Skeletal muscle cell (primary cell): Measurements from ENCODE around the gene PTPRN2.
"Not testable (repeated sequence)": the region's sequence is repeated elsewhere in the genome, so short reads cannot be mapped to it uniquely, and the experiment has no call there.

Experiments
- DNase-seq: peaks from one replicate; pipeline ENCODE4 v3.0.0-alpha.2; 2010; ENCODE audit warnings: low read depth
- H3K4me3 ChIP-seq: 2 replicates; pipeline ENCODE4 v1.5.1; 2011; ENCODE audit warnings: low read depth, mild to moderate bottlenecking, control low read depth, low read length, moderate library complexity

PTPRN2 gene

DNA sequence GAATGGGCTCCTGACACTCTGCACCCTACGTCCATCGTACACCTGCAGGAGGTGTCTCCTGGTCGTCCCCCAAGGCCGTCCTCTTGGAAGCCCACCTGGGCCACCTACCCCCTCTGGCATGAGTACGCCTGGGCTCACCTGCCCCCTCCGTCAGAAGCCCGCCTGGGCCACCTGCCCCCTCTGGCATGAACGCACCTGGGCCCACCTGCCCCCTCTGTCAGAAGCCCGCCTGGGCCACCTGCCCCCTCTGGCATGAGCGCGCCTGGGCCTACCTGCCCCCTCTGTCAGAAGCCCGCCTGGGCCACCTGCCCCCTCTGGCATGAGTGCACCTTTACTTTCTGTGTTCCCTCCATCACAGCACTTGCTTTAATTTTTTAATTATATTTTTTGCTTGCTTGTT lies 401.2 kb downstream of the PTPRN2 start:
- DNase-seq: no peak
- no peak overlapping the region for H3K4me3 ChIP-seq

DNA sequence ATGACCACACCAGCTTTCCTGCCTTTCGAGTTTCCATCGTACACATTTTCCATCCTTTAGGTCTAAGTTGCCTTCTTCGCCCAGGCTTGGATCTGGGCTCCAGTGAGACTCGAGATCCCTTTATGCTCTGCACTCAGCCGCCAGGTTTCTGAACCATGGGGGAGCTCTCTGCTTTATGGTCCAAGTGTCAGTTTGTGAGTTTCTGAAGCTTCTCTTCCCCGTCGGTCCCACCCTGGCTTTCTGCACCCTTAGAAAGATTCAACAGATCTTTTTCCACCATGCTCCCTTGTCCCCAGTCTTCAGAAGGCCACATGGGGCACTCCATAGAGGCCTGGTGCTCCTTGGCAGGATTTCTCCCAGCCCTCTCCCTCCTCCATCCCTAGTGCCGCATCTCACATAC lies 402.0 kb downstream of the PTPRN2 start:
- no peak for DNase-seq
- no peak overlapping the region for H3K4me3 ChIP-seq

DNA sequence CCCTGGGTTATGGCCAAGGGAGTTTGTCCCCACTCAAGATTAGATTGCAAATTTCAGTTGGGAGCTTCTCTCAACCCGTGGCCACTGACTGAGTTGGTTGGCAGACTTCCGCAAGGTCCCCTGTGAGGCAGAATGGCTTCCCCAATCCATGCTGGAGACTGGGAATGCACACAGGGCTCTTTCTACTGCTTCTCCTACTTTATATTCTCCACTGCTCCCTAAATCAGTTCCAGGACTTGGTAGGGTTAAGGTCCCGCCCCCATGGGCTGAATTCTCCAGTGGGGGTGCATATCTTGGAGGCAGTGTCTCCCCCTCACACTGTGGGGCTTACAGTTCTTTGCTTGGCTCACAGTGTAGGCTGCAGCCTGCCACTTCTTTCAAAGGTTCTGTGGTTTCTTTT lies 404.2 kb downstream of the PTPRN2 start:
- no peak for DNase-seq
- H3K4me3 ChIP-seq: no peak overlapping the region

- no peak for DNase-seq
- H3K4me3 ChIP-seq: no peak overlapping the region
Measured at GRCh38 chr7:158176561-158177173, 411.0 kb downstream of the PTPRN2 start.

- DNase-seq: no peak
- no peak overlapping the region for H3K4me3 ChIP-seq
Measured at GRCh38 chr7:158175779-158176178, 411.8 kb downstream of the PTPRN2 start.

- DNase-seq: no peak
- H3K4me3 ChIP-seq: no peak overlapping the region
Measured at GRCh38 chr7:158174947-158175346, 412.7 kb downstream of the PTPRN2 start.

GRCh38 chr7:158167373-158167772 lies 420.2 kb downstream of the PTPRN2 start:
- H3K4me3 ChIP-seq: no peak overlapping the region
- no peak for DNase-seq

- H3K4me3 ChIP-seq: no peak overlapping the region
Measured at GRCh38 chr7:158166386-158167340, 421.0 kb downstream of the PTPRN2 start.

GRCh38 chr7:158165711-158166110 lies 421.9 kb downstream of the PTPRN2 start:
- no peak overlapping the region for H3K4me3 ChIP-seq
- DNase-seq: no peak

More at GRCh38 chr7:158166386-158167340, 421.0 kb downstream of the PTPRN2 start:
- no peak for DNase-seq

DNA sequence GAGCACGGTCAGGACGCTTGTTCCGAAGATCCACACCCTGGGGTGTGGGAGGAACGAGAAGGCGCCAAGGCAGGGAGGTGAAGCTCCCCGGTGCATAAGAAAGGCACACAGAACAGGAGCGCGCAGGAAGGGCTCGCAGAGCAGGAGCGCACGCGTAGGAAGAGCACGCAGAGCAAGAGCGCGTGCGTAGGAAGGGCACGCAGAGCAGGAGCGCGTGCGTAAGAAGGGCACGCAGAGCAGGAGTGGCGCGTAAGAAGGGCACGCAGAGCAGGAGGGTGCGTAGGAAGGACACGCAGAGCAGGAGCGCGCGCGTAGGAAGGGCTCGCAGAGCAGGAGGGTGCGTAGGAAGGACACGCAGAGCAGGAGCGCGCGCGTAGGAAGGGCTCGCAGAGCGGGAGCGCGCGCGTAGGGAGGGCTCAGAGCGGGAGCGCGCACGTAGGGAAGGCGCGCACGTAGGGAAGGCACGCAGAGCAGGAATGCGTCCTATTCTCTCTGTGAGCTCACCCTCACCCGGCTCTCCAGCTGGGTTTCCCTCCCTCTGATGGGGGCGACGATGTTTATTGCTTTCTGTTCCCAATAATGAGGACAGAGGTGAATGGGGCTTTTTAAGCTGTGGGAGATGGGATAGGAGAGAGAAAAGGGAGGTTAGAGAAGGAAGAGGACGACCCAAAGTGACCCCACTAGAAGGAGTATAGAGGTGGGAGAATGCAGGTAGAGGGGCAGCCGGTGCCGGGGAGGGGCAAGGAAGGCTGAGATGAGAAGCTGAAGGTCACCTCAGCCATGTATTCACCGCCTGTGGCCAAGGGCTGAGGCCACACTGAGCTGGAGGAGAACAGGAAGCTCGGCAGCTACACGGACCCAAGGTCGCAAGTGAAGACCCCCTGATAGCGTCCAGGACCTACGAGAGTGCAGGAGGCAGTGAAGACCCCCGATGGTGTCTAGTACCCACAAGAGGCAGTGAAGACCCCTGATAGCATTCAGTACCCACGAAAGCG lies 423.2 kb downstream of the PTPRN2 start:
- DNase-seq: no peak
- no peak overlapping the region for H3K4me3 ChIP-seq

DNA sequence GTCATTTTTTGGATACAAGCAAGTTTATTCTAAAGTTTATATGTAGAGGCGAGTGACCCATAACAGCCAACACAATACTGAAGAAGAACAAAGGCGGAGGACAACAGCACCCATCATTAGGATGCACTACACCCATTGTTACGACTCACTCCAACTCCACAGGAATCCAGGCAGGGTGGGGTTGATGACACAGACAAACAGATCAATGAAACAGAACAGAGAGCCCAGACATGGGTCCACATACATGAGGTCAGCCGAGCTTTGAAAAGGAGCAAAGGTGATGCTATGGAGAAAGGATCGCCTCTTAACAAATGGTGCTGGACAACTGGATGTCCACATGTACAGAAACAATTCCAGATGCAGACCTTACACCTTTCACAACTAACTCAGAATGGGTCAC lies 426.4 kb downstream of the PTPRN2 start:
- DNase-seq: no peak
- H3K4me3 ChIP-seq: no peak overlapping the region

GRCh38 chr7:158160199-158160598 lies 427.4 kb downstream of the PTPRN2 start:
- no peak overlapping the region for H3K4me3 ChIP-seq
- no peak for DNase-seq

DNA sequence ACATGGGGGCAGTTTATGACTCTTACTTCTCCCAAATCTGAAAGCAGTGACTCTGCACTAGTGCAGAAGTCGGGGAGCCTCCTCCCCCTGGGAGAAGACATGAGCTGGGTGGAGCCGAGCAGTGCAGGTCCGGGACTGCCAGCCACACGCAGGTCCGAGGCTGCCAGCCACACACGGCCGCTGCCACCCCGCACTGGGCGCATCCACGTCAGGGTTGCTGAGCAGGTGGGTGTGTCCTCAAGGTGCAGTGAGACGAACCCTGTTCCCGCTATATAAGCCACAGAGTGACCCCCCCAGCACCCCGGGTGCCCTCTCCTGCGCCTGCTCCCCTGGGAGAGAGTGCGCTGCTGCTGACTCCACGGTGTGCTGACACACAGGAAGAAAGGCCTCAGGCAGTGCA lies 430.2 kb downstream of the PTPRN2 start:
- DNase-seq: no peak
- no peak overlapping the region for H3K4me3 ChIP-seq

DNA sequence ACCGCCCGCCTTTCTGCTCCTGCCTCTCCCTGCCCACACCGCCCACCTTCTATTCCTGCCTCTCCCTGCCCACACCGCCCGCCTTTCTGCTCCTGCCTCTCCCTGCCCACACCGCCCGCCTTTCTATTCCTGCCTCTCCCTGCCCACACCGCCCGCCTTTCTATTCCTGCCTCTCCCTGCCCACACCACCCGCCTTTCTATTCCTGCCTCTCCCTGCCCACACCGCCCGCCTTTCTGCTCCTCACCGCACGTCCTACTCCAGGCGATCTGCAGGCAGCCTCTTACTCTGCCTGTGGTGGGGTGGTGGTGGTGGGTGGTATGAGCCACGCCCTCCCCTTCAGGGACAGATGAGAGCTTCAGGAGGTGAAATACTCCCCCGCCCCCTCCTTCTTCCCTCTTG lies 436.4 kb downstream of the PTPRN2 start:
- DNase-seq, H3K4me3 ChIP-seq: not testable (repeated sequence)

- no peak overlapping the region for H3K4me3 ChIP-seq
- DNase-seq: no peak
Measured at GRCh38 chr7:158150234-158150633, 437.4 kb downstream of the PTPRN2 start.

DNA sequence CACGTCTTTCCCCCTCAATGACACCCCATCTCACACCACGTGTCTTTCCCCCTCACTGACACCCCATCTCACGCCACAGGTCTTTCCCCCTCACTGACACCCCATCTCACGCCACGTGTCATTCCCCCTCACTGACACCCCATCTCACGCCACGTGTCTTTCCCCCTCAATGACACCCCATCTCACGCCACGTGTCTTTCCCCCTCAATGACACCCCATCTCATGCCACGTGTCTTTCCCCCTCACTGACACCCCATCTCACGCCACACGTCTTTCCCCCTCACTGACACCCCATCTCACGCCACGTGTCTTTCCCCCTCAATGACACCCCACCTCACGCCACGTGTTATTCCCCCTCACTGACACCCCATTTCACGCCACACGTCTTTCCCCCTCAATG lies 440.2 kb downstream of the PTPRN2 start:
- not testable (repeated sequence) for DNase-seq, H3K4me3 ChIP-seq

DNA sequence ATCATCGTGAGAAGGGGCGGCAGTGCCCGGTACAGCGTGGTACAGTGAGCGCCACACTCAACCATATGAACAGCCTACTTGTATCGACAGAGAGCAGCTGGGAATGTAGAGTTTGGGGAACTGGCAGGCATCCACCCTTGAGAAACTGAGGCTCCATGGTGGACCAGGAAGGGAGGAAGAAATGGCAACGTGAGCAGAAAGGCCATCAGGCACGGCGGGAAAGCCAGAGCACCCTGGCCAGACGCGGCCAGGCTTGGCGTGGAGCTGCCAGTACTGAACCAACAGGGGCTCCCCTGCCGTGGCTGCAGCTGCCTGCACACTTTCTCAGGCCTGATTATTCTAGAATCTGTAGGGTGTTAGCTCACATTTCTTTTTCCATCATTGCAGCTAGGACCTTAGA lies 442.3 kb downstream of the PTPRN2 start:
- H3K4me3 ChIP-seq: no peak overlapping the region
- no peak for DNase-seq

- H3K4me3 ChIP-seq: no peak overlapping the region
- no peak for DNase-seq
Measured at GRCh38 chr7:158143196-158144120, 444.2 kb downstream of the PTPRN2 start.

GRCh38 chr7:158142657-158143056 lies 445.0 kb downstream of the PTPRN2 start:
- H3K4me3 ChIP-seq: no peak overlapping the region
- DNase-seq: no peak
